IMR-90 (cell line): ENCODE measurements around the gene FXYD4. TPM values are rescaled to one million over a fixed set of nuclear protein-coding genes. Genes with fewer than 3 reads are reported as not detected.

Experiments
- ATAC-seq: fragments of 200-7000 bp; cut with Tn5 transposase; 2 replicates; pipeline ENCODE4 v1.9.1; 2020; ENCODE audit warnings: low read depth, mild to moderate bottlenecking, moderate library complexity
- BruUV-seq: library from RNA; stranded (reverse); fragments of 400-500 nt; replicated peaks from 2 replicates; lab custom pipeline; 2021; lab: Mats Ljungman, UMichigan
- CTCF ChIA-PET: fragments of 300-600 bp; formaldehyde crosslinking; extraction: SDS; loops from one replicate; lab custom pipeline; 2021; ENCODE audit warnings: antibody characterized with exemption; lab: Yijun Ruan, JAX
- POLR2A ChIA-PET: fragments of 300-600 bp; sonication (Branson Sonifier 250); formaldehyde crosslinking; loops from one replicate; lab custom pipeline; 2022; ENCODE audit warnings: antibody characterized with exemption; ENCODE audit not compliant: unreplicated experiment; lab: Charles Lee
- DNase-seq: peaks from one replicate; pipeline ENCODE4 v3.0.0; 2013
- H2AFZ ChIP-seq: replicated peaks from 2 replicates; pipeline ENCODE3; 2013; ENCODE audit warnings: low read length, mild to moderate bottlenecking; ENCODE audit not compliant: poor library complexity
- H2AK5ac ChIP-seq: 2 replicates; pipeline ENCODE4 v1.6.1; 2013; ENCODE audit warnings: low read depth, low read length, inconsistent platforms
- H2AK9ac ChIP-seq: replicated peaks from 2 replicates; pipeline ENCODE3; 2013; ENCODE audit warnings: mild to moderate bottlenecking, low read depth, low read length, moderate library complexity; ENCODE audit not compliant: poor library complexity
- H2BK120ac ChIP-seq: 2 replicates; pipeline ENCODE4 v1.6.1; 2013; ENCODE audit warnings: low read depth, low read length, inconsistent platforms
- H2BK15ac ChIP-seq: 3 replicates; pipeline ENCODE4 v1.6.1; 2013; ENCODE audit warnings: low read depth, low read length, inconsistent platforms
- H2BK20ac ChIP-seq: 2 replicates; pipeline ENCODE4 v1.6.1; 2013; ENCODE audit warnings: low read depth, mild to moderate bottlenecking, inconsistent platforms, low read length, moderate library complexity
- H2BK5ac ChIP-seq: 2 replicates; pipeline ENCODE4 v1.6.1; 2013; ENCODE audit warnings: mild to moderate bottlenecking, low read depth, low read length, inconsistent platforms; ENCODE audit not compliant: poor library complexity, severe bottlenecking
- H3K14ac ChIP-seq: replicated peaks from 2 replicates; pipeline ENCODE4 v1.6.1; 2013; ENCODE audit warnings: low read depth, low read length, inconsistent platforms
- H3K18ac ChIP-seq: 2 replicates; pipeline ENCODE4 v1.6.1; 2013; ENCODE audit warnings: low read depth, low read length, control low read depth
- H3K23ac ChIP-seq: 2 replicates; pipeline ENCODE4 v1.6.1; 2013; ENCODE audit warnings: low read depth, low read length, inconsistent platforms
- H3K27ac ChIP-seq: 2 replicates; pipeline ENCODE4 v1.5.1; 2013; ENCODE audit warnings: mild to moderate bottlenecking, control low read depth, low read length; ENCODE audit not compliant: insufficient read depth
- H3K27me3 ChIP-seq: 2 replicates; pipeline ENCODE4 v1.6.1; 2013; ENCODE audit warnings: low read length; ENCODE audit not compliant: control insufficient read depth, insufficient read depth
- H3K36me3 ChIP-seq: 2 replicates; pipeline ENCODE4 v1.6.1; 2013; ENCODE audit warnings: low read length, mixed read lengths; ENCODE audit not compliant: control insufficient read depth, insufficient read depth
- H3K4ac ChIP-seq: 2 replicates; pipeline ENCODE4 v1.6.1; 2013; ENCODE audit warnings: low read depth, low read length, inconsistent platforms
- H3K4me1 ChIP-seq: 2 replicates; pipeline ENCODE4 v1.6.1; 2013; ENCODE audit warnings: low read length, mixed read lengths; ENCODE audit not compliant: control insufficient read depth, insufficient read depth
- H3K4me2 ChIP-seq: 2 replicates; pipeline ENCODE4 v1.6.1; 2013; ENCODE audit warnings: low read depth, mild to moderate bottlenecking, control low read depth, low read length, moderate library complexity
- H3K4me3 ChIP-seq: 2 replicates; pipeline ENCODE4 v1.5.1; 2013; ENCODE audit warnings: low read depth, mild to moderate bottlenecking, control low read depth, low read length, moderate library complexity; ENCODE audit not compliant: insufficient read depth
- H3K56ac ChIP-seq: 2 replicates; pipeline ENCODE4 v1.6.1; 2013; ENCODE audit warnings: low read length, inconsistent platforms; ENCODE audit not compliant: insufficient read depth; ENCODE audit errors: extremely low read depth
- H3K79me1 ChIP-seq, 2 experiments: 2 replicates each; pipeline ENCODE4 v1.6.1; 2013; ENCODE audit warnings: low read length in 2 of 2, inconsistent platforms in 1 of 2, low read depth in 1 of 2
- H3K9ac ChIP-seq: 2 replicates; pipeline ENCODE4 v1.6.1; 2013; ENCODE audit warnings: low read depth, low read length, control low read depth
- H3K9me1 ChIP-seq: 2 replicates; pipeline ENCODE4 v1.6.1; 2013; ENCODE audit warnings: low read length, inconsistent platforms; ENCODE audit not compliant: insufficient read depth
- H3K9me3 ChIP-seq: 2 replicates; pipeline ENCODE4 v1.6.1; 2013; ENCODE audit warnings: low read length; ENCODE audit not compliant: control insufficient read depth, insufficient read depth
- H4K20me1 ChIP-seq: 2 replicates; pipeline ENCODE4 v1.6.1; 2013; ENCODE audit warnings: low read length, inconsistent platforms; ENCODE audit not compliant: insufficient read depth
- H4K5ac ChIP-seq: 2 replicates; pipeline ENCODE4 v1.6.1; 2013; ENCODE audit warnings: mild to moderate bottlenecking, low read depth, low read length, control low read depth
- H4K8ac ChIP-seq, 2 experiments: 2 replicates each; pipeline ENCODE4 v1.6.1; 2013; ENCODE audit warnings: low read depth in 2 of 2, low read length in 2 of 2, control low read depth in 1 of 2, inconsistent platforms in 1 of 2
- H4K91ac ChIP-seq: 2 replicates; pipeline ENCODE4 v1.6.1; 2013; ENCODE audit warnings: low read depth, low read length, inconsistent platforms; ENCODE audit not compliant: insufficient read depth
- BHLHE40 ChIP-seq: fragments of 150-350 bp; IDR thresholded peaks from 2 replicates; pipeline ENCODE4 v1.6.1; 2016; ENCODE audit warnings: mild to moderate bottlenecking, low read depth, low read length
- CEBPB ChIP-seq: IDR thresholded peaks from 2 replicates; pipeline ENCODE4 v1.6.1; 2012; ENCODE audit warnings: low read depth, low read length, improper control_type of control experiment
- CHD1 ChIP-seq: IDR thresholded peaks from 2 replicates; pipeline ENCODE4 v1.6.1; 2012; ENCODE audit warnings: low read depth, low read length, improper control_type of control experiment
- CTCF ChIP-seq: conservative IDR thresholded peaks from 2 replicates; pipeline ENCODE4 v1.5.1; 2012; ENCODE audit warnings: mild to moderate bottlenecking, low read depth, low read length, improper control_type of control experiment
- ELK1 ChIP-seq: fragments of 150-350 bp; IDR thresholded peaks from 2 replicates; pipeline ENCODE4 v1.6.1; 2016; ENCODE audit warnings: low read depth, mild to moderate bottlenecking, low read length, moderate library complexity, borderline replicate concordance
- FOS ChIP-seq: fragments of 150-350 bp; IDR thresholded peaks from 2 replicates; pipeline ENCODE4 v1.6.1; 2016; ENCODE audit warnings: low read depth, low read length
- MAFK ChIP-seq: IDR thresholded peaks from 2 replicates; pipeline ENCODE4 v1.6.1; 2012; ENCODE audit warnings: low read depth, low read length, improper control_type of control experiment
- MAZ ChIP-seq: IDR thresholded peaks from 2 replicates; pipeline ENCODE4 v1.6.1; 2012; ENCODE audit warnings: low read depth, mild to moderate bottlenecking, low read length, improper control_type of control experiment, moderate library complexity, borderline replicate concordance
- MXI1 ChIP-seq: IDR thresholded peaks from 2 replicates; pipeline ENCODE4 v1.6.1; 2012; ENCODE audit warnings: low read depth, mild to moderate bottlenecking, low read length, moderate library complexity, borderline replicate concordance
- NFE2L2 ChIP-seq: fragments of 150-350 bp; IDR thresholded peaks from 2 replicates; pipeline ENCODE4 v1.6.1; 2016; ENCODE audit warnings: low read depth, mild to moderate bottlenecking, low read length
- POLR2A ChIP-seq: IDR thresholded peaks from 2 replicates; pipeline ENCODE4 v1.6.1; 2012; ENCODE audit warnings: mild to moderate bottlenecking, low read depth, low read length
- RAD21 ChIP-seq: IDR thresholded peaks from 2 replicates; pipeline ENCODE4 v1.6.1; 2012; ENCODE audit warnings: low read length, improper control_type of control experiment
- RCOR1 ChIP-seq: IDR thresholded peaks from 2 replicates; pipeline ENCODE4 v1.6.1; 2012; ENCODE audit warnings: mild to moderate bottlenecking, low read length, improper control_type of control experiment; ENCODE audit not compliant: insufficient replicate concordance
- RFX5 ChIP-seq: IDR thresholded peaks from 2 replicates; pipeline ENCODE4 v1.8.0; 2012; ENCODE audit warnings: low read depth, mild to moderate bottlenecking, low read length, moderate library complexity
- SMC3 ChIP-seq: fragments of 150-350 bp; IDR thresholded peaks from 2 replicates; pipeline ENCODE4 v1.6.1; 2016; ENCODE audit warnings: low read depth, mild to moderate bottlenecking, antibody characterized with exemption, low read length, moderate library complexity
- USF2 ChIP-seq: fragments of 150-350 bp; IDR thresholded peaks from 2 replicates; pipeline ENCODE4 v1.6.1; 2017; ENCODE audit warnings: mild to moderate bottlenecking, antibody characterized with exemption, low read length, low read depth
- WGBS, 2 experiments: methylation state at CpG; one replicate each; pipeline versions ENCODE4 v1.1.5 to v1.1.7; 2013; ENCODE audit warnings: missing lambda C conversion rate in 2 of 2; ENCODE audit not compliant: insufficient read length in 1 of 2; ENCODE audit errors: extremely low coverage in 2 of 2; 5-methylcytosine and 5-hydroxymethylcytosine counted together
- dilution Hi-C: fragments of 300-500 bp; cut with HindIII; formaldehyde crosslinking; loops from one replicate; pipeline ENCODE4 v1.14.3; 2018; ENCODE audit warnings: low sequenced_read_pairs; ENCODE audit not compliant: unreplicated experiment
- in situ Hi-C: fragments of 300-500 bp; cut with MboI; formaldehyde crosslinking; loops from 3 replicates; pipeline ENCODE4 v1.14.3; 2019; ENCODE audit warnings: low sequenced_read_pairs, inconsistent platforms, mixed read lengths
- intact Hi-C: fragments of 100-400 bp; cut with micrococcal nuclease; formaldehyde crosslinking; loops from 2 replicates; pipeline ENCODE4 v1.10.0; 2022
- polyA plus RNA-seq, 3 experiments: library from polyadenylated mRNA; depleted of rRNA; stranded (reverse); fragments of >200 nt; gene quantifications; 2 replicates each; pipeline ENCODE4 v1.2.3, GENCODE V29; 2012; ENCODE audit warnings: low replicate concordance in 1 of 3
- total RNA-seq: library from RNA; depleted of rRNA; stranded (reverse); fragments of >200 nt; gene quantifications from 2 replicates; pipeline ENCODE4 v1.2.3, GENCODE V29; 2012

FXYD4 gene
- total and polyA plus RNA-seq, 2 of the 4 experiments (the other 2 are of a cell fraction): not detected

- CTCF ChIA-PET: no interaction called here
- H3K18ac ChIP-seq: no peak overlapping the region
- no peaks in the 10 kb centered on the region for H3K79me1 ChIP-seq
- H4K8ac ChIP-seq: no peak overlapping the region
- intact Hi-C loops (no loop called here), dilution Hi-C loops (no loop called here), in situ Hi-C loops (no loop called here)
- POLR2A ChIA-PET: no interaction called here
- H3K36me3 ChIP-seq: no peaks in the 10 kb centered on the region
- no peak overlapping the region for H3K23ac ChIP-seq
- H2BK5ac ChIP-seq: no peak overlapping the region
- no peak overlapping the region for H2AK5ac ChIP-seq
- no peak overlapping the region for H3K4ac ChIP-seq
- no peaks in the 10 kb centered on the region for H3K4me1 ChIP-seq
- no peak overlapping the region for H2BK15ac ChIP-seq
- no peak overlapping the region for H3K4me3 ChIP-seq
- no peak overlapping the region for H2AFZ ChIP-seq
- no peak overlapping the region for H3K56ac ChIP-seq
- WGBS, 2 experiments: no CpG with 5 or more reads among the region's 1 CpG
- no peak overlapping the region for H2AK9ac ChIP-seq
- H2BK120ac ChIP-seq: no peak overlapping the region
- DNase-seq (no peak), ATAC-seq (no peak)
- no peak overlapping the region for H3K27ac ChIP-seq
- TF ChIP-seq RCOR1 (no peak), USF2 (no peak), MAZ (no peak), CEBPB (no peak), MXI1 (no peak), MAFK (no peak), RAD21 (no peak), ELK1 (no peak), CTCF (no peak), BHLHE40 (no peak), POLR2A (no peak), SMC3 (no peak), NFE2L2 (no peak), RFX5 (no peak), CHD1 (no peak), FOS (no peak)
- H4K5ac ChIP-seq: no peak overlapping the region
- no peak overlapping the region for H4K91ac ChIP-seq
- no peak overlapping the region for H2BK20ac ChIP-seq
- H3K4me2 ChIP-seq: no peak overlapping the region
- H3K14ac ChIP-seq: no peak overlapping the region
- no peaks in the 10 kb centered on the region for H3K9me1 ChIP-seq
- no peaks in the 10 kb centered on the region for H3K9me3 ChIP-seq
- no peaks in the 10 kb centered on the region for H4K20me1 ChIP-seq
- no TSS peak for BruUV-seq
- no peak overlapping the region for H3K9ac ChIP-seq
- H3K27me3 ChIP-seq: peaks cover 15% of the 10 kb centered on the region
Measured at GRCh38 chr10:43372765-43373361, 1.4 kb downstream of the FXYD4 start.
